Gastroesophageal sphincter (tissue), 3 donors: ENCODE measurements around the gene KLRK1.

Source experiments
- POLR2A ChIP-seq, 2 donors: fragments of 450-650 bp; IDR thresholded peaks; one replicate each; pipeline ENCODE4 v1.6.1; 2017; ENCODE audit warnings: antibody characterized with exemption in 2 of 2, mild to moderate bottlenecking in 2 of 2, moderate library complexity in 1 of 2
- TF ChIP-seq, protein P1 (sequence below), 4 experiments: fragments of 200-600 bp in 2 of 4; fragments of 450-650 bp in 2 of 4; sonication (generic) in 1 of 4; IDR thresholded peaks; one replicate each; pipeline ENCODE4 v1.5.1; 2017 to 2019; ENCODE audit warnings: antibody characterized with exemption in 4 of 4, mild to moderate bottlenecking in 2 of 4, moderate library complexity in 2 of 4

DNA sequence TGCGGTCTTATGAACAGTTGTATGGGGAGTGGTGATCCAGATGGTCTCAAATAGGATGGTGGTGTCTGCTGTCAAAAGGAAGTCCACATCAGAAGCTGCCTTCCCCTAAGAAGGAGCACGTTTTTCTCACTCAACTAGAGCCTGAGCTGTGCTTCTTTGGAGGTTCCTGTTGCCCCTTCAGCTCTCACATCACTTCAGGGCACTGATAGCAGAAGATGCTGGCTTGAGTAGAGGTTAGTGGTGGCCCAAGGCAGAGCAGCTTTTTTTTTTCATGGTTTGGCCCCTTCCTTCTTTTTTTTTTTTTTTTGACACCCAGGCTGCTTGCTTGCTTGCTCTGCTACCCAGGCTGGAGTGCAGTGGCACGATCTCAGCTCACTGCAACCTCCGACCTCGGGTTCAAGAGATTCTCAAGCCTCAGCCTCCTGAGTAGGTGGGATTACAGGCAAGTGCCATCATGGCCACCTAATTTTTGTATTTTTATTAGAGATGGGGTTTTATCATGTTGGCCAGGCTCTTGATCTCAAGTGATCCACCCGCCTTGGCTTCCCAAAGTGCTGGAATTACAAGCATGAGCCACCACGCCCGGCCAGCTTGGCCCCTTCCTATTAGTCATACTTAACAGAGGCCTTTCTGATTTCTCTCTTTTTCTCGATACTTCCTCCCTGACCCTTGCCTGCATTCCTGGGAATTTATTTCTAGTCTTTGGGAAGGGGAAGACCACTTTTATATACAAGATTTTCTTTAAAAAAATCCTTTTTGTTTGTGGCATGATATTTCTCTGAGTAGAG lies 50.6 kb downstream of the KLRK1 start:
- TF ChIP-seq, protein P1, sequence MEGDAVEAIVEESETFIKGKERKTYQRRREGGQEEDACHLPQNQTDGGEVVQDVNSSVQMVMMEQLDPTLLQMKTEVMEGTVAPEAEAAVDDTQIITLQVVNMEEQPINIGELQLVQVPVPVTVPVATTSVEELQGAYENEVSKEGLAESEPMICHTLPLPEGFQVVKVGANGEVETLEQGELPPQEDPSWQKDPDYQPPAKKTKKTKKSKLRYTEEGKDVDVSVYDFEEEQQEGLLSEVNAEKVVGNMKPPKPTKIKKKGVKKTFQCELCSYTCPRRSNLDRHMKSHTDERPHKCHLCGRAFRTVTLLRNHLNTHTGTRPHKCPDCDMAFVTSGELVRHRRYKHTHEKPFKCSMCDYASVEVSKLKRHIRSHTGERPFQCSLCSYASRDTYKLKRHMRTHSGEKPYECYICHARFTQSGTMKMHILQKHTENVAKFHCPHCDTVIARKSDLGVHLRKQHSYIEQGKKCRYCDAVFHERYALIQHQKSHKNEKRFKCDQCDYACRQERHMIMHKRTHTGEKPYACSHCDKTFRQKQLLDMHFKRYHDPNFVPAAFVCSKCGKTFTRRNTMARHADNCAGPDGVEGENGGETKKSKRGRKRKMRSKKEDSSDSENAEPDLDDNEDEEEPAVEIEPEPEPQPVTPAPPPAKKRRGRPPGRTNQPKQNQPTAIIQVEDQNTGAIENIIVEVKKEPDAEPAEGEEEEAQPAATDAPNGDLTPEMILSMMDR (IDR thresholded peaks at IDR 0.05) = no peak
- no peak for TF ChIP-seq POLR2A (IDR thresholded peaks at IDR 0.05)
